ENCODE data around the gene SHROOM3.

The SHROOM3 gene

GRCh38 chr4:76499461-76499860 is 64.4 kb downstream of the SHROOM3 start:
- TF ChIP-seq CREB5 (CRISPR knock-in tag; IDR thresholded peaks at IDR 0.05; ENCODE audit: low read depth): no peak
- TF ChIP-seq ZNF8 (CRISPR knock-in tag; IDR thresholded peaks at IDR 0.05): no peak
- no peak for TF ChIP-seq ZC3H10 (CRISPR knock-in tag; IDR thresholded peaks at IDR 0.05)
- no peak for TF ChIP-seq RARB (CRISPR knock-in tag; IDR thresholded peaks at IDR 0.05)
- TF ChIP-seq TOX (CRISPR knock-in tag; IDR thresholded peaks at IDR 0.05; ENCODE audit: borderline replicate concordance): no peak
- TF ChIP-seq ISL1 (CRISPR knock-in tag; IDR thresholded peaks at IDR 0.05): no peak
- no peak for TF ChIP-seq ZNF565 (CRISPR knock-in tag; conservative IDR thresholded peaks at IDR 0.05; ENCODE audit: low read depth)
- TF ChIP-seq SNAI2 (CRISPR knock-in tag; IDR thresholded peaks at IDR 0.05): no peak
- TF ChIP-seq POU6F1 (CRISPR knock-in tag; IDR thresholded peaks at IDR 0.05; ENCODE audit: borderline replicate concordance, low read depth): no peak
- no peak for ATAC-seq

GRCh38 chr4:76502886-76503285 is 67.9 kb downstream of the SHROOM3 start:
- ATAC-seq: no peak
- TF ChIP-seq TSHZ2 (CRISPR knock-in tag; IDR thresholded peaks at IDR 0.05) (no peak), ARNTL (CRISPR knock-in tag; IDR thresholded peaks at IDR 0.05; ENCODE audit: borderline replicate concordance, low read depth) (no peak), OSR1 (CRISPR knock-in tag; IDR thresholded peaks at IDR 0.05) (no peak), SNAI2 (CRISPR knock-in tag; IDR thresholded peaks at IDR 0.05) (no peak), CSDC2 (CRISPR knock-in tag; IDR thresholded peaks at IDR 0.05) (no peak), ESRRG (CRISPR knock-in tag; IDR thresholded peaks at IDR 0.05) (no peak), ZC3H10 (CRISPR knock-in tag; IDR thresholded peaks at IDR 0.05) (no peak), ZFP30 (CRISPR knock-in tag; IDR thresholded peaks at IDR 0.05) (no peak), TOX (CRISPR knock-in tag; IDR thresholded peaks at IDR 0.05; ENCODE audit: borderline replicate concordance) (no peak), PPARA (CRISPR knock-in tag; IDR thresholded peaks at IDR 0.05; ENCODE audit: borderline replicate concordance) (no peak), BACH2 (CRISPR knock-in tag; IDR thresholded peaks at IDR 0.05; ENCODE audit: borderline replicate concordance) (no peak), TCF4 (CRISPR knock-in tag; IDR thresholded peaks at IDR 0.05; ENCODE audit: borderline replicate concordance) (no peak), CSRNP3 (CRISPR knock-in tag; IDR thresholded peaks at IDR 0.05) (no peak), GLIS3 (CRISPR knock-in tag; IDR thresholded peaks at IDR 0.05) (no peak), CREB5 (CRISPR knock-in tag; IDR thresholded peaks at IDR 0.05; ENCODE audit: low read depth) (no peak), ZNF565 (CRISPR knock-in tag; conservative IDR thresholded peaks at IDR 0.05; ENCODE audit: low read depth) (no peak), ZNF70 (CRISPR knock-in tag; IDR thresholded peaks at IDR 0.05) (no peak), PATZ1 (CRISPR knock-in tag; IDR thresholded peaks at IDR 0.05; ENCODE audit: borderline replicate concordance) (no peak)
